GM10266 (cell line): Measurements from ENCODE around the gene TCP1.
"Not testable (repeated sequence)": the region's sequence is repeated elsewhere in the genome, so short reads cannot be mapped to it uniquely, and the experiment has no call there.

Experiments used
- DNase-seq: peaks from one replicate; pipeline ENCODE4 v3.0.0; 2012; ENCODE audit errors: extremely low spot score
- TF ChIP-seq, protein P1 (sequence below): IDR thresholded peaks from 2 replicates; pipeline ENCODE4 v1.5.1; 2012; ENCODE audit warnings: mild to moderate bottlenecking, low read depth; ENCODE audit not compliant: control insufficient read depth, insufficient read depth; ENCODE audit errors: missing control alignments

TCP1 gene

DNA sequence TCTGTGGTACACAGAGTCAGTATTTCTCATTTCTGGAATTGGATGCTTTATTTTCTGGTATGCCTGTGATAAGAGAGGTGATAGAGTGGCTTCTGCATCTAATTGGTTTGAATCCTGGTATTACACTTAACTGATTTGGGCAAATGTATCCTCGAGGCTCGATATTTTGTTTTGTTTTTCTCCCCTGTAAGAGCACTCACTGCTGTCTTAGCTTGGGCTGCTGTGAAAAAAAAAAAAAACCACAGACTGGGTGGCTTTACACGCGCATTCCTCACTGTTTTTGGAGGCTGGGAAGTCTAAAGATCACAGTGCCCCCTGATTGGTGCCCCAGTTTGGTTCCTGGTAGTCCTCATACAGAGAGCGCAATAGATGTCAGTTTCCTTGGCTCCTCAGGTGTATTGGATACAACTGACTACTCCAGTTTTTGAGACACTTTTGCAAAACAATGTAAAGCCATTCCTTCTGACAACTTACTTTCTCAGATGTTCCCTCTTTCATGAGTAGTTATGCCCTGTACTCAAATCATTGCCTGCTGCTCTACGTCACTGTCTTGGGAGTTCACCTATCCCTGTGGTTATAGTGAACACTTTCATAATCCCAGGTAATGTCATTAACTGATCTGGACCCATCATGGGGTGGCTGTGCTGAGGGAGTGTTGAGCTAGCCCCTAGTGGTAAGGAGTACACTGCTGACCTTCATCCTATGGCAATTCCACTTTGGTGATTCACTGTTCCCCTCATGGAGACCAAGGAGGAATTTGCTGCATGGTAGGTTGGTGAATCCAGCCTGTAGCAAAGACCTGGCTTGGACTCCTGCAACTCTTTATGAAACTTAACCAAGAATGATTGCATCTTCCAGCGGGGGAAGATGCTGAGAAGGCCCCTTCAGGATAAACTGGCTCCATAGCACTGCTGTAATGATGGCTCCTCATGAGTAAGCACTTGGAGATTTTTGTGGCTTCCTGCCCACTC lies 31.1 kb downstream of the TCP1 start:
- TF ChIP-seq, protein P1, sequence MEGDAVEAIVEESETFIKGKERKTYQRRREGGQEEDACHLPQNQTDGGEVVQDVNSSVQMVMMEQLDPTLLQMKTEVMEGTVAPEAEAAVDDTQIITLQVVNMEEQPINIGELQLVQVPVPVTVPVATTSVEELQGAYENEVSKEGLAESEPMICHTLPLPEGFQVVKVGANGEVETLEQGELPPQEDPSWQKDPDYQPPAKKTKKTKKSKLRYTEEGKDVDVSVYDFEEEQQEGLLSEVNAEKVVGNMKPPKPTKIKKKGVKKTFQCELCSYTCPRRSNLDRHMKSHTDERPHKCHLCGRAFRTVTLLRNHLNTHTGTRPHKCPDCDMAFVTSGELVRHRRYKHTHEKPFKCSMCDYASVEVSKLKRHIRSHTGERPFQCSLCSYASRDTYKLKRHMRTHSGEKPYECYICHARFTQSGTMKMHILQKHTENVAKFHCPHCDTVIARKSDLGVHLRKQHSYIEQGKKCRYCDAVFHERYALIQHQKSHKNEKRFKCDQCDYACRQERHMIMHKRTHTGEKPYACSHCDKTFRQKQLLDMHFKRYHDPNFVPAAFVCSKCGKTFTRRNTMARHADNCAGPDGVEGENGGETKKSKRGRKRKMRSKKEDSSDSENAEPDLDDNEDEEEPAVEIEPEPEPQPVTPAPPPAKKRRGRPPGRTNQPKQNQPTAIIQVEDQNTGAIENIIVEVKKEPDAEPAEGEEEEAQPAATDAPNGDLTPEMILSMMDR = no peak
- DNase-seq = no peak

DNA sequence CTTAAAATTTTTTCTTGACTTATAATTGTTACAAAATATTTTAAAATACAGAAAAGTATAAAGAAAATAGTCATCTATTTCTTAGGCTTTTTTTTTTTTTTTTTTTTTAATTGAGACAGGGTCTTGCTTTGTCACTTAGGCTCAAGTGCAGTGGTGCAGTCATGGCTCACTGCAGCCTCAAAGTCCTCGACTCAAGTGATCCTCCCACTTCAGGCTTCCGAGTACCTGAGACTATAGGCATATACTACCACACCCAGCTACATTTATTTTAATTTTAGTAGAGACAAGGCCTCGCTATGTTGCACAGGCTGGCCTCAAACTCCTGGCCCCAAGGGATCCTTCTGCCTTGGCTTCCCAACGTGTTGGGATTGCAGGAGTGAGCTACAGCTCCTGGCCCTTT lies 32.9 kb downstream of the TCP1 start:
- DNase-seq = no peak
- TF ChIP-seq, protein P1 = no peak

DNA sequence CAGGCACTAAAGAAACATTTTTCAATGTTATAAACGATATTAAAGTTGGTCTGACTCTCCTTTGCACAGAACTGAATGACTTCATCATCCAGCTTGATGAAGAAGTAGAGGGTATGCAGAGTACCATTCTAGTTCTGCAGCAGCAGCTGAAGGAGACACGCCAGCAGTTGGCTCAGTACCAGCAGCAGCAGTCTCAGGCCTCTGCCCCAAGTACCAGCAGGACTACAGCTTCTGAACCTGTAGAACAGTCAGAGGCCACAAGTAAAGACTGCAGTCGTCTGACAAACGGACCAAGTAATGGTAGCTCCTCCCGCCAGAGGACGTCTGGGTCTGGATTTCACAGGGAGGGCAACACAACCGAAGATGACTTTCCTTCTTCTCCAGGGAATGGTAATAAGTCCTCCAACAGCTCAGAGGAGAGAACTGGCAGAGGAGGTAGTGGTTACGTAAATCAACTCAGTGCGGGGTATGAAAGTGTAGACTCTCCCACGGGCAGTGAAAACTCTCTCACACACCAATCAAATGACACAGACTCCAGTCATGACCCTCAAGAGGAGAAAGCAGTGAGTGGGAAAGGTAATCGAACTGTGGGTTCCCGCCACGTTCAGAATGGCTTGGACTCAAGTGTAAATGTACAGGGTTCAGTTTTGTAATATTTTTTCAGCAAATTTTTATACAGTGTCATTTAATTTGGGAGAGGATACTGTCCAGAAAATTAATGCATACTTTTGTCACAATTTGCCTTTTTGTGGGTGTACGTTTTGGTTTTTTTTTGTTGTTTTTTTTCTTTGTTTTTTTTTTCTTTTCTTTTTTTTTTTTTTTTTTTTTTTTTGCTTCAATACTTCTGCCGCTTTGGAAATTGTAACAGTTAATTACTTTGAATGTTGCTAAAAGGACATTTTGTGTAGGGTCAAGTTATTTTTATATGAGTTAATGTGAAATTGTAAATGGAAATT lies 34.2 kb downstream of the TCP1 start:
- TF ChIP-seq, protein P1 = no peak
- no peak for DNase-seq

DNA sequence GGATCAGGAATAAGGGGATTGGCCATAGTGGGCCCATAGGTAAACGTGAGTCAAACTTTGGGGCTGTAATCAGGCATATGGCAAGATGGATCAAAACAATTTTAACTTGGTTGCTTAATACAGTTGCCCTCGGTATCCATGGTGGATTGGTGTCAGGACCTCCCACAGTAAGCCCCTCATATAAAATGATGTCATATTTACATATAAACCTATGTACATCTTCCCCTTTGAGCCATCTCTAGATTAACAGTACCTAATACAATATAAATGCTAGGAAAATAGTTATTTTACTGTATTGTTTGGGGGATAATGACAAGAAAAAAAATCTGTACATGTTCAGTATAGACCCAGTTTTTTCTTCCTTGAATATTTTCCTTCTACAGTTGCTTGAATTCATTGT lies 35.0 kb downstream of the TCP1 start:
- DNase-seq = no peak
- TF ChIP-seq, protein P1 = no peak

DNA sequence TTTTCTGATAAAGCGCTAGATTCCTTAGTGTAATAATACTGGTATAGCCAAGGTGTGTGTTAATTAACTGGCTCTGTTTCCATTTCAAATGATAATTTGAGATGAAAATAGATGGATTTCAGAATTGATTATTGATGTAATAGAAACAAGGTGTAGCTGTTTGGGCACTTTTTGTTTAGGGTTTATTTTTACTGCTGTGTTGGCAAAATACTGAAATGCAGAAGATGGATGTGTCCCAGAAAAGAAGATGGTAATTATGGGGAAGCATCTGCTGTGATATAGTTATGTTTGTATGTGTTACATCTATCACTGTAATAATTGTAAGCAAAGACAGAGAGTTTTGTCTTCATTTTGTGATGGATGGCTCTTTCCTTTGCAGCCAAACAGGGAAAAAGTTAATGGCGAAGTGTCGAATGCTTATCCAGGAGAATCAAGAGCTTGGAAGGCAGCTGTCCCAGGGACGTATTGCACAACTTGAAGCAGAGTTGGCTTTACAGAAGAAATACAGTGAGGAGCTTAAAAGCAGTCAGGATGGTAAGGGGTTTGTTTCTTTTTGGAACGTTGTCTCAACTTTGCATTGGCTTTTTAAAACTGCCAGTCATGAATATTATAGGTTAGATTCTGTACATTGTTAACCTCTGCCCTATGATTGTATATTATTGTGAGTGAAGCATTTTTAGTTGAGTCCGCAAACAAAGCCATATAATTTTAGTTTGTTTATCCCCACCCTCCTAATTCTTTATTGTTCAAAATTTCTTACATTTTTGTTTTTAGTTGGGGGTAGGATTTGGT lies 36.1 kb downstream of the TCP1 start:
- DNase-seq = no peak
- TF ChIP-seq, protein P1 = no peak

DNA sequence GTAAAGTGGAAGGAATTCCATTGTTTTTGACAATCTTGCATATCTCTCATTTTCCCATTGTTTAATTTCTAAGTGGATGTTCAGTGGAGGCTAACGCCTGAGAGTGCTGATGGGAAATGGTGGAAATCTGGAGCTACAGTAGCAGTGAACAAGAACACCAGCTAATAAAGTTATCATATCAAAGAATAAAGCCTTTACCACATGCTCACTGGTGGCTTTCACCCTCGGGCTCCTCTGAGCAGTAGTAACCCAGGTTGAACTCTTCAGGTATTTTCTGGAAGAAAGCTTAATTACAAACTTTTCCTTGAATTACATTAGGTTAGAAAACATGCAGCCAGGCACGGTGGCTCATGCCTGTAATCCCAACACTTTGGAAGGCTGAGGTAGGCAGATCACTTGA lies 38.0 kb downstream of the TCP1 start:
- no peak for DNase-seq
- TF ChIP-seq, protein P1 = no peak

DNA sequence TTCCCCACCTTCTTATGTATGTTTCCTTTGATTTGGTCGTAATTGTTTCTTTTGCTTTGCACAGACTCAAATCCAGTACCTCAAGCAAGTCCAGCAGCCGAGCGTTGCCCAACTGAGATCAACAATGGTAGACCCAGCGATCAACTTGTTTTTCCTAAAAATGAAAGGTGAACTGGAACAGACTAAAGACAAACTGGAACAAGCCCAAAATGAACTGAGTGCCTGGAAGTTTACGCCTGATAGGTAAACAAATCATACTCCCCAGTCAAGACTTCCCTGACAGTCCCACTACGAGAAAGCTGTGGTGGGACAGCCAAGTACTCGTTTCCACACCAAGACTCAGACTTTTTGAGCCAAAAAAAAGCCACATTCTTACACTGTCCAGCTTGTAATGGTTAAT lies 41.3 kb downstream of the TCP1 start:
- DNase-seq = not testable (repeated sequence)
